BLaER1 (cell line): ENCODE results near the gene APPBP2.

Source experiments
- H3K27ac ChIP-seq: shearing (Covaris generic); formaldehyde crosslinking; 2 replicates; pipeline ENCODE4 v1.8.1; 2022
- H3K27me3 ChIP-seq: shearing (Covaris generic); formaldehyde crosslinking; 2 replicates; pipeline ENCODE4 v1.8.1; 2022
- H3K36me3 ChIP-seq: shearing (Covaris generic); formaldehyde crosslinking; 2 replicates; pipeline ENCODE4 v1.8.1; 2022
- H3K4me1 ChIP-seq: shearing (Covaris generic); formaldehyde crosslinking; 2 replicates; pipeline ENCODE4 v1.8.1; 2022
- H3K4me2 ChIP-seq: shearing (Covaris generic); formaldehyde crosslinking; 2 replicates; pipeline ENCODE4 v1.8.1; 2022
- H3K4me3 ChIP-seq: shearing (Covaris generic); formaldehyde crosslinking; 2 replicates; pipeline ENCODE4 v1.8.1; 2022
- H3K9ac ChIP-seq: shearing (Covaris generic); formaldehyde crosslinking; 2 replicates; pipeline ENCODE4 v1.8.1; 2022
- H3K9me3 ChIP-seq: shearing (Covaris generic); formaldehyde crosslinking; 2 replicates; pipeline ENCODE4 v1.8.1; 2022
- H4K20me1 ChIP-seq: shearing (Covaris generic); formaldehyde crosslinking; 2 replicates; pipeline ENCODE4 v1.8.1; 2022
- Cebpa-rat ChIP-seq: shearing (Covaris generic); IDR thresholded peaks from 2 replicates; pipeline ENCODE4 v1.8.1; 2022

Gene APPBP2

GRCh38 chr17:60472449-60472848 lies 53.6 kb downstream of the APPBP2 start:
- TF ChIP-seq Cebpa-rat, result no peak
- Histone ChIP-seq H3K27ac (no peak overlapping the region), H3K9ac (no peak overlapping the region), H3K4me1 (peaks cover 11% of the 10 kb centered on the region), H3K4me2 (no peak overlapping the region), H4K20me1 (no peaks in the 10 kb centered on the region), H3K9me3 (peaks cover 13% of the 10 kb centered on the region), H3K4me3 (no peak overlapping the region), H3K27me3 (no peaks in the 10 kb centered on the region), H3K36me3 (peaks cover 66% of the 10 kb centered on the region)

- H3K9ac ChIP-seq, result no peak overlapping the region
- H4K20me1 ChIP-seq, result no peaks in the 10 kb centered on the region
- H3K9me3 ChIP-seq, result peaks cover 13% of the 10 kb centered on the region
- TF ChIP-seq Cebpa-rat, result no peak
- no peak overlapping the region for H3K4me3 ChIP-seq
- peaks cover 61% of the 10 kb centered on the region for H3K36me3 ChIP-seq
- no peak overlapping the region for H3K27ac ChIP-seq
- no peak overlapping the region for H3K4me2 ChIP-seq
- no peaks in the 10 kb centered on the region for H3K27me3 ChIP-seq
- H3K4me1 ChIP-seq, result peaks cover 11% of the 10 kb centered on the region
These were observed 54.6 kb downstream of the APPBP2 start for GRCh38 chr17:60471451-60471850.

- peaks cover 11% of the 10 kb centered on the region for H3K4me1 ChIP-seq
- no peak overlapping the region for H3K4me3 ChIP-seq
- H3K36me3 ChIP-seq, result peaks cover 71% of the 10 kb centered on the region
- TF ChIP-seq Cebpa-rat, result no peak
- peaks cover 13% of the 10 kb centered on the region for H3K9me3 ChIP-seq
- no peak overlapping the region for H3K9ac ChIP-seq
- no peaks in the 10 kb centered on the region for H3K27me3 ChIP-seq
- H3K4me2 ChIP-seq, result no peak overlapping the region
- no peaks in the 10 kb centered on the region for H4K20me1 ChIP-seq
- H3K27ac ChIP-seq, result no peak overlapping the region
These were observed 57.7 kb downstream of the APPBP2 start for GRCh38 chr17:60468371-60468770.

GRCh38 chr17:60464343-60464742 lies 61.7 kb downstream of the APPBP2 start:
- H3K36me3 ChIP-seq, result peaks cover 79% of the 10 kb centered on the region

GRCh38 chr17:60463157-60463835 lies 62.7 kb downstream of the APPBP2 start:
- H3K9me3 ChIP-seq, result no peaks in the 10 kb centered on the region
- peaks cover 81% of the 10 kb centered on the region for H3K36me3 ChIP-seq
- TF ChIP-seq Cebpa-rat, result no peak
- no peaks in the 10 kb centered on the region for H3K27me3 ChIP-seq
- H3K9ac ChIP-seq, result no peak overlapping the region
- H3K27ac ChIP-seq, result no peak overlapping the region
- no peaks in the 10 kb centered on the region for H4K20me1 ChIP-seq
- no peak overlapping the region for H3K4me3 ChIP-seq
- no peaks in the 10 kb centered on the region for H3K4me1 ChIP-seq
- no peak overlapping the region for H3K4me2 ChIP-seq

More at GRCh38 chr17:60464343-60464742, 61.7 kb downstream of the APPBP2 start:
- no peak for TF ChIP-seq Cebpa-rat
- H3K4me1 ChIP-seq, result no peaks in the 10 kb centered on the region
- no peaks in the 10 kb centered on the region for H4K20me1 ChIP-seq
- H3K4me3 ChIP-seq, result no peak overlapping the region
- no peak overlapping the region for H3K27ac ChIP-seq
- H3K27me3 ChIP-seq, result no peaks in the 10 kb centered on the region
- no peaks in the 10 kb centered on the region for H3K9me3 ChIP-seq
- no peak overlapping the region for H3K4me2 ChIP-seq
- H3K9ac ChIP-seq, result no peak overlapping the region

GRCh38 chr17:60461584-60461983 lies 64.5 kb downstream of the APPBP2 start:
- H3K4me3 ChIP-seq, result no peak overlapping the region
- H3K9me3 ChIP-seq, result peaks cover 6% of the 10 kb centered on the region; the same call in 1 of the 2 replicates
- no peak for TF ChIP-seq Cebpa-rat
- no peak overlapping the region for H3K27ac ChIP-seq
- H3K4me1 ChIP-seq, result no peaks in the 10 kb centered on the region
- peaks cover 90% of the 10 kb centered on the region for H3K36me3 ChIP-seq
- H3K27me3 ChIP-seq, result no peaks in the 10 kb centered on the region
- no peaks in the 10 kb centered on the region for H4K20me1 ChIP-seq
- no peak overlapping the region for H3K9ac ChIP-seq
- no peak overlapping the region for H3K4me2 ChIP-seq

- H4K20me1 ChIP-seq, result no peaks in the 10 kb centered on the region
- H3K9ac ChIP-seq, result no peak overlapping the region
- no peak for TF ChIP-seq Cebpa-rat
- no peak overlapping the region for H3K4me2 ChIP-seq
- no peak overlapping the region for H3K4me3 ChIP-seq
- H3K27ac ChIP-seq, result no peak overlapping the region
- H3K36me3 ChIP-seq, result peaks cover 88% of the 10 kb centered on the region
- H3K27me3 ChIP-seq, result no peaks in the 10 kb centered on the region
- H3K9me3 ChIP-seq, result peaks cover 6% of the 10 kb centered on the region; the same call in 1 of the 2 replicates
- H3K4me1 ChIP-seq, result no peaks in the 10 kb centered on the region
These were observed 68.9 kb downstream of the APPBP2 start for GRCh38 chr17:60457148-60457547.

GRCh38 chr17:60455378-60455777 lies 70.7 kb downstream of the APPBP2 start:
- H3K4me3 ChIP-seq, result no peak overlapping the region
- H3K27me3 ChIP-seq, result no peaks in the 10 kb centered on the region
- no peak overlapping the region for H3K9ac ChIP-seq
- H3K36me3 ChIP-seq, result peaks cover 90% of the 10 kb centered on the region
- H3K4me2 ChIP-seq, result no peak overlapping the region
- H3K27ac ChIP-seq, result no peak overlapping the region
- H4K20me1 ChIP-seq, result no peaks in the 10 kb centered on the region
- no peaks in the 10 kb centered on the region for H3K4me1 ChIP-seq
- TF ChIP-seq Cebpa-rat, result no peak
- H3K9me3 ChIP-seq, result peaks cover 6% of the 10 kb centered on the region; the same call in 1 of the 2 replicates

- Histone ChIP-seq H3K36me3 (peaks cover 88% of the 10 kb centered on the region), H3K27me3 (no peaks in the 10 kb centered on the region), H3K4me3 (no peak overlapping the region), H3K4me1 (no peaks in the 10 kb centered on the region), H3K27ac (no peak overlapping the region), H3K9ac (no peak overlapping the region), H3K9me3 (0 out of 2 replicates have a peak, but pooled peaks cover under 1% of the 10 kb centered on the region), H4K20me1 (no peaks in the 10 kb centered on the region), H3K4me2 (no peak overlapping the region)
- TF ChIP-seq Cebpa-rat, result no peak
These were observed 74.1 kb downstream of the APPBP2 start for GRCh38 chr17:60451965-60452364.

- no peaks in the 10 kb centered on the region for H3K4me1 ChIP-seq
- H3K9me3 ChIP-seq, result no peaks in the 10 kb centered on the region
- no peak for TF ChIP-seq Cebpa-rat
- no peak overlapping the region for H3K4me3 ChIP-seq
- H3K4me2 ChIP-seq, result no peak overlapping the region
- H3K27ac ChIP-seq, result no peak overlapping the region
- no peak overlapping the region for H3K9ac ChIP-seq
- H3K36me3 ChIP-seq, result peaks cover 87% of the 10 kb centered on the region
- no peaks in the 10 kb centered on the region for H3K27me3 ChIP-seq
- no peaks in the 10 kb centered on the region for H4K20me1 ChIP-seq
These were observed 75.0 kb downstream of the APPBP2 start for GRCh38 chr17:60451071-60451470.

GRCh38 chr17:60447375-60447774 lies 78.7 kb downstream of the APPBP2 start:
- Histone ChIP-seq H3K4me1 (no peaks in the 10 kb centered on the region), H3K4me3 (no peak overlapping the region), H3K36me3 (peaks cover 75% of the 10 kb centered on the region), H3K9me3 (no peaks in the 10 kb centered on the region), H3K9ac (no peak overlapping the region), H3K27me3 (no peaks in the 10 kb centered on the region), H3K4me2 (no peak overlapping the region), H3K27ac (no peak overlapping the region), H4K20me1 (no peaks in the 10 kb centered on the region)
- TF ChIP-seq Cebpa-rat, result no peak
